Fibroblast of skin of scalp (primary cell): Measurements from ENCODE around the gene ARHGEF12.
"Not testable (repeated sequence)": the region's sequence is repeated elsewhere in the genome, so short reads cannot be mapped to it uniquely, and the experiment has no call there.

Experiments used
- DNase-seq: peaks from one replicate; pipeline ENCODE4 v3.0.0-alpha.2; 2013

ARHGEF12 gene

GRCh38 chr11:120501976-120502755 lies 166.0 kb downstream of the ARHGEF12 start:
- no peak for DNase-seq

- DNase-seq = not testable (repeated sequence)
Measured at GRCh38 chr11:120503529-120503928, 167.3 kb downstream of the ARHGEF12 start.

GRCh38 chr11:120505801-120506425 lies 169.7 kb downstream of the ARHGEF12 start:
- no peak for DNase-seq

- no peak for DNase-seq
Measured at GRCh38 chr11:120509346-120510053, 173.3 kb downstream of the ARHGEF12 start.

- DNase-seq = no peak
Measured at GRCh38 chr11:120510406-120511115, 174.3 kb downstream of the ARHGEF12 start.

GRCh38 chr11:120511116-120511819 lies 175.1 kb downstream of the ARHGEF12 start, which contains the start of gene GRIK4:
Gene GRIK4, plus strand, starts transcription at chr11:120511748. Its CDS starts 148,571 bp downstream, at chr11:120660319.
- peak; percentile 70 for DNase-seq

- DNase-seq = no peak
Measured at GRCh38 chr11:120511820-120512738, 175.9 kb downstream of the ARHGEF12 start.

GRCh38 chr11:120512739-120513435 lies 176.7 kb downstream of the ARHGEF12 start:
- DNase-seq = no peak

GRCh38 chr11:120513436-120514315 lies 177.5 kb downstream of the ARHGEF12 start:
- DNase-seq = no peak

GRCh38 chr11:120514541-120515121 lies 178.4 kb downstream of the ARHGEF12 start:
- no peak for DNase-seq

GRCh38 chr11:120515186-120515723 lies 179.0 kb downstream of the ARHGEF12 start:
- DNase-seq = no peak

- DNase-seq = no peak
Measured at GRCh38 chr11:120516461-120517389, 180.5 kb downstream of the ARHGEF12 start.

GRCh38 chr11:120517390-120517761 lies 181.2 kb downstream of the ARHGEF12 start:
- DNase-seq = peak; percentile 33

- no peak for DNase-seq
Measured at GRCh38 chr11:120517801-120518291, 181.6 kb downstream of the ARHGEF12 start.

- no peak for DNase-seq
Measured at GRCh38 chr11:120518356-120518755, 182.1 kb downstream of the ARHGEF12 start.

GRCh38 chr11:120519474-120519873 lies 183.3 kb downstream of the ARHGEF12 start:
- DNase-seq = no peak
